ENCODE measurements around the gene EFS.

EFS gene

GRCh38 chr14:23306412-23307145 is 58.4 kb downstream of the EFS start, which contains the start of gene BCL2L2:
TSS of gene BCL2L2 (plus strand) at chr14:23306833. CDS start at chr14:23307768, 935 bp downstream.
- peak; percentile 48 for FAIRE-seq
- peak; percentile 83 for DNase-seq (ENCODE audit: low spot score)

All from urothelium cell line (cell line).